Mesothelial cell of epicardium (in vitro differentiated cells): ENCODE data around the gene NR1H2. TPM values are rescaled to one million over a fixed set of nuclear protein-coding genes. Genes with fewer than 3 reads are reported as not detected.

Experiments
- DNase-seq, 2 experiments: peaks; one replicate each; pipeline ENCODE4 v3.0.0; 2021; ENCODE audit warnings: low spot score in 2 of 2; ENCODE audit not compliant: unreplicated experiment in 2 of 2
- H3K27ac Mint-ChIP-seq: 2 replicates; pipeline ENCODE4 v1.8.0; 2021; ENCODE audit warnings: mixed read lengths
- H3K27me3 Mint-ChIP-seq: 2 replicates; pipeline ENCODE4 v1.8.0; 2021; ENCODE audit warnings: low read depth, mixed read lengths
- H3K36me3 Mint-ChIP-seq: 2 replicates; pipeline ENCODE4 v1.8.0; 2021; ENCODE audit warnings: mixed read lengths
- H3K4me1 Mint-ChIP-seq: 2 replicates; pipeline ENCODE4 v1.8.0; 2021; ENCODE audit warnings: mixed read lengths
- H3K4me3 Mint-ChIP-seq: 2 replicates; pipeline ENCODE4 v1.8.0; 2021; ENCODE audit warnings: mild to moderate bottlenecking, moderate library complexity, mixed read lengths
- H3K9me3 Mint-ChIP-seq: 2 replicates; pipeline ENCODE4 v1.8.0; 2021; ENCODE audit warnings: mixed read lengths
- CTCF ChIP-seq: fragments of 200-600 bp; sonication (generic); IDR thresholded peaks from one replicate; pipeline ENCODE4 v1.5.0; 2021; ENCODE audit warnings: antibody characterized with exemption; ENCODE audit not compliant: unreplicated experiment
- total RNA-seq: library from RNA; stranded (reverse); gene quantifications from 3 replicates; pipeline ENCODE4 v1.2.1, GENCODE V29; 2021

NR1H2 gene
- total RNA-seq, 1 donor from 2014 or later = 39.1 TPM

- H3K27ac Mint-ChIP-seq = no peak overlapping the region
- peaks cover 6% of the 10 kb centered on the region for H3K4me1 Mint-ChIP-seq
- H3K9me3 Mint-ChIP-seq = no peaks in the 10 kb centered on the region
- peaks cover 43% of the 10 kb centered on the region for H3K27me3 Mint-ChIP-seq
- H3K4me3 Mint-ChIP-seq = no peak overlapping the region
- DNase-seq = no peak
- no peak for TF ChIP-seq CTCF
- H3K36me3 Mint-ChIP-seq = peaks cover 2% of the 10 kb centered on the region
Observed at GRCh38 chr19:50420127-50420526, 43.9 kb downstream of the NR1H2 start.

- H3K4me1 Mint-ChIP-seq = peaks cover 6% of the 10 kb centered on the region
- H3K27me3 Mint-ChIP-seq = peaks cover 43% of the 10 kb centered on the region
- TF ChIP-seq CTCF = no peak
Observed at GRCh38 chr19:50420808-50421207, 44.6 kb downstream of the NR1H2 start.

GRCh38 chr19:50422397-50423278 lies 46.4 kb downstream of the NR1H2 start:
- no peak for TF ChIP-seq CTCF
- peaks cover 6% of the 10 kb centered on the region for H3K4me1 Mint-ChIP-seq
- peaks cover 41% of the 10 kb centered on the region for H3K27me3 Mint-ChIP-seq

More at GRCh38 chr19:50420808-50421207, 44.6 kb downstream of the NR1H2 start:
- Mint-ChIP-seq H3K4me3 (no peak overlapping the region), H3K9me3 (no peaks in the 10 kb centered on the region), H3K36me3 (peaks cover 2% of the 10 kb centered on the region), H3K27ac (no peak overlapping the region)
- DNase-seq = no peak

GRCh38 chr19:50423279-50424113 lies 47.2 kb downstream of the NR1H2 start:
- H3K36me3 Mint-ChIP-seq = peaks cover 2% of the 10 kb centered on the region
- no peak for DNase-seq
- H3K4me1 Mint-ChIP-seq = peaks cover 6% of the 10 kb centered on the region
- no peak overlapping the region for H3K27ac Mint-ChIP-seq
- no peak for TF ChIP-seq CTCF
- H3K27me3 Mint-ChIP-seq = peaks cover 35% of the 10 kb centered on the region
- H3K4me3 Mint-ChIP-seq = no peak overlapping the region
- no peaks in the 10 kb centered on the region for H3K9me3 Mint-ChIP-seq

More at GRCh38 chr19:50422397-50423278, 46.4 kb downstream of the NR1H2 start:
- H3K27ac Mint-ChIP-seq = no peak overlapping the region
- no peaks in the 10 kb centered on the region for H3K9me3 Mint-ChIP-seq
- peaks cover 2% of the 10 kb centered on the region for H3K36me3 Mint-ChIP-seq
- H3K4me3 Mint-ChIP-seq = no peak overlapping the region
- DNase-seq = no peak

GRCh38 chr19:50425581-50425980 lies 49.3 kb downstream of the NR1H2 start:
- H3K27ac Mint-ChIP-seq = no peak overlapping the region
- peaks cover 33% of the 10 kb centered on the region for H3K27me3 Mint-ChIP-seq
- no peak for TF ChIP-seq CTCF
- H3K4me1 Mint-ChIP-seq = no peaks in the 10 kb centered on the region
- H3K36me3 Mint-ChIP-seq = no peaks in the 10 kb centered on the region
- DNase-seq = no peak
- no peak overlapping the region for H3K4me3 Mint-ChIP-seq
- H3K9me3 Mint-ChIP-seq = no peaks in the 10 kb centered on the region
